Measurements from ENCODE around the gene EMILIN1.

- TF ChIP-seq, protein P1, sequence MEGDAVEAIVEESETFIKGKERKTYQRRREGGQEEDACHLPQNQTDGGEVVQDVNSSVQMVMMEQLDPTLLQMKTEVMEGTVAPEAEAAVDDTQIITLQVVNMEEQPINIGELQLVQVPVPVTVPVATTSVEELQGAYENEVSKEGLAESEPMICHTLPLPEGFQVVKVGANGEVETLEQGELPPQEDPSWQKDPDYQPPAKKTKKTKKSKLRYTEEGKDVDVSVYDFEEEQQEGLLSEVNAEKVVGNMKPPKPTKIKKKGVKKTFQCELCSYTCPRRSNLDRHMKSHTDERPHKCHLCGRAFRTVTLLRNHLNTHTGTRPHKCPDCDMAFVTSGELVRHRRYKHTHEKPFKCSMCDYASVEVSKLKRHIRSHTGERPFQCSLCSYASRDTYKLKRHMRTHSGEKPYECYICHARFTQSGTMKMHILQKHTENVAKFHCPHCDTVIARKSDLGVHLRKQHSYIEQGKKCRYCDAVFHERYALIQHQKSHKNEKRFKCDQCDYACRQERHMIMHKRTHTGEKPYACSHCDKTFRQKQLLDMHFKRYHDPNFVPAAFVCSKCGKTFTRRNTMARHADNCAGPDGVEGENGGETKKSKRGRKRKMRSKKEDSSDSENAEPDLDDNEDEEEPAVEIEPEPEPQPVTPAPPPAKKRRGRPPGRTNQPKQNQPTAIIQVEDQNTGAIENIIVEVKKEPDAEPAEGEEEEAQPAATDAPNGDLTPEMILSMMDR (conservative IDR thresholded peaks at IDR 0.05; ENCODE audit: low read length) = no peak
- TF ChIP-seq EZH2phosphoT487 (IDR thresholded peaks at IDR 0.05; ENCODE audit: borderline replicate concordance) = no peak
Observed at GRCh38 chr2:27040282-27040681, 38.1 kb upstream of the EMILIN1 start.
